ENCODE data around the gene DIS3L2. TPM values are rescaled to one million over a fixed set of nuclear protein-coding genes. Genes with fewer than 3 reads are reported as not detected.

DIS3L2 gene
- total and polyA plus RNA-seq, 2 experiments from 2014 or later, result 9.3 to 15.6 TPM

DNA sequence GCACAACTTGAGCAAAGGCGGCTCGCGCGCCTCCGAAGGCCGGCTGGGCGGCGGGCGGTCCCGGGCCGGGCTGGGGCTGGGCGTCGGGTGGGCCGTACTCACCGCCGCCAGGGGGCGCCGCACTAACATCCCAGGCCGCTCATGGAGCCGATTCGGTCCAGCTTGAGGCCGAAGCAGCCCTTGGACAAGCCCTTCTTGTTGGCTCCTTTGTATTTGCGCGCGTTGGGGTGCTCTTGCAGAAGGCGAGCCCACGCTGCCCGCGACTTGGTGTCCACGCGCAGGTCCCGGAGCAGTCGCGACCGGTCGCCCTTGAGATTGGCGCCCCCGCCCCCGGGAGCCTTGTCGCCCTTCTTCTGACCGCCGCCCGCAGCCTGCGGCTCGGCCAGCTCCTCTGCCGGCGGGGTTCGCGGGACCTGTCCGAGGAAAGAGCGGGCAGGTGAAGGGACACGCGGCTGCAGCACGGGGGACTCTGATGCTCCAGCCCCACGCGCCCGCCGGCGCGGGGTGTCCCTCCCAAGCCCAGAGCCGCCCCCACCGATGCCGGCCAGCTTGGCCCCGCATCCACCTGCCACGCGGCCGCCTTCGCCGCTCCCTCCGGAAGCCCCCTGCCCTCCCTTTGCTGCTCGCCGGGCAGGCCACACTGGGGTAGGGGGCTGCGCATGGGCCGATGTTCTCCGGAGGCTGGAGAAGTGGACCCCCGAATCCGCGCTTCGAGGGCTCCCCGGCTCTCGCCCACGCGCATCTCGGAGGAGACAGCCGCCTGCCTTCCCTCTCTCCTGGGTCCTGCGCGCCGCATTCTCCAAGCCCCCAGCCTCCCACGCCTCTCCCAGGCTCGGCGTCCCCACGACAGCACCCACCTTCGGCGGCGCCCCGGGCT, 36.0 kb upstream of the DIS3L2 start:
- H3K27me3 ChIP-seq (replicated peaks; ENCODE audit: insufficient read depth), result peaks cover 34% of the 10 kb centered on the region
- no peak overlapping the region for H3K9ac ChIP-seq
- H3K36me3 ChIP-seq (ENCODE audit: low read depth), result no peaks in the 10 kb centered on the region
- WGBS, 2 experiments (ENCODE audit: low coverage in 1 of 2, low lambda C conversion rate in 2 of 2, missing lambda C conversion rate in 2 of 2), result 1% methylated on average over 86 to 88 of the region's 96 CpGs
- no peak for TF ChIP-seq EZH2 (IDR thresholded peaks at IDR 0.05; ENCODE audit: insufficient read depth, poor library complexity, severe bottlenecking)
- no peak for TF ChIP-seq EZH2phosphoT487 (IDR thresholded peaks at IDR 0.05; ENCODE audit: insufficient read depth, low read depth)
- no peaks in the 10 kb centered on the region for H3K4me1 ChIP-seq (ENCODE audit: insufficient read depth)
- H3K4me3 ChIP-seq, result peak overlapping the region; percentile 60
- H3K9me3 ChIP-seq (ENCODE audit: low read depth), result no peaks in the 10 kb centered on the region
- no peaks in the 10 kb centered on the region for H3K9me2 ChIP-seq (ENCODE audit: insufficient read depth)
- H3K27ac ChIP-seq, result no peak overlapping the region
- in situ Hi-C loops (cut with MboI), result loop anchor here (10.0 kb wide), 1 partner anchor 209 kb away; no protein-coding TSS in a partner anchor
- peak; percentile 92 for DNase-seq
- H2AFZ ChIP-seq, result peak overlapping the region; percentile 64
- H3F3A ChIP-seq (ENCODE audit: insufficient read depth), result no peaks in the 10 kb centered on the region
- H3K4me2 ChIP-seq (ENCODE audit: unreplicated experiment), result peak overlapping the region; percentile 55
- H3K79me2 ChIP-seq (ENCODE audit: insufficient read depth), result no peaks in the 10 kb centered on the region
- H4K20me1 ChIP-seq (ENCODE audit: insufficient read depth), result no peaks in the 10 kb centered on the region

DNA sequence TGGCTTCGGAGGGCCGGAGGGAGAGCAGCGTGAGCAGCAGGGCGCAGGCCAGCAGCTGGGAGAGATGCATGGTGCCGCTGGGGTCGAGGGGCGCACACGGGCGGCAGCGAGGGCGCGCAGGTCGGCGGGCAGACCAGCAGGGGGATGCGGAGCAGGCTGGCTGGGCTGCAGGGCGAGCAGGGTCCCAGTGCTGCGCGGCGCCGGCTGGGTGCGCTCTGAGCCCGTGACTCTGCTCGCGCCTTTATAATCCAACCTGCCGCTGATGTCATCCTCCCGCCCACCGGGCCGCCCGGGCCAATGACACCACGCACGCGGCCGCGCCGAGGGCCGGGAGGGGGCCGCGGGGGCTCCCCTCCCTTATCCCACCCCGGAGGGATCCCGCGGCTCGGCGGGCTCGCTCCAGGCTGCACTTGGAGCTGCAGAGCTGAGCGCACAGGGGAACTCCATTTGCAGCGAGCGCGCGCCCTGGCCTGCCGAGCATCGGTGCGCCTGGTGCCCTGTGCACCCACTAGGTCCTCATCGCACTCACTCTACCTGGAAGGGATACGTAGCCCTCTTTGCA, 35.3 kb upstream of the DIS3L2 start, which contains the start of gene NPPC:
NPPC (minus strand) TSS at position 217 of the 562 bp plus-strand sequence; CDS start at position 70, 147 bp downstream.
- Histone ChIP-seq H3K4me3 (peak within 1 kb of the TSS; percentile 60), H3K79me2 (ENCODE audit: insufficient read depth) (no peaks in the 10 kb centered on the region), H2AFZ (peak within 1 kb of the TSS; percentile 64), H4K20me1 (ENCODE audit: insufficient read depth) (no peaks in the 10 kb centered on the region), H3K4me1 (ENCODE audit: insufficient read depth) (no peaks in the 10 kb centered on the region), H3K4me2 (ENCODE audit: unreplicated experiment) (peak within 1 kb of the TSS; percentile 55), H3K9me3 (ENCODE audit: low read depth) (no peaks in the 10 kb centered on the region), H3K9me2 (ENCODE audit: insufficient read depth) (no peaks in the 10 kb centered on the region), H3K27me3 (replicated peaks; ENCODE audit: insufficient read depth) (peaks cover 34% of the 10 kb centered on the region), H3F3A (ENCODE audit: insufficient read depth) (no peaks in the 10 kb centered on the region), H3K27ac (no peak within 1 kb of the TSS), H3K36me3 (ENCODE audit: low read depth) (no peaks in the 10 kb centered on the region), H3K9ac (no peak within 1 kb of the TSS)
- TF ChIP-seq EZH2phosphoT487 (IDR thresholded peaks at IDR 0.05; ENCODE audit: insufficient read depth, low read depth), result no peak
- no peak for TF ChIP-seq EZH2 (IDR thresholded peaks at IDR 0.05; ENCODE audit: insufficient read depth, poor library complexity, severe bottlenecking)
- WGBS, 2 experiments (ENCODE audit: low coverage in 1 of 2, low lambda C conversion rate in 2 of 2, missing lambda C conversion rate in 2 of 2), result 0 to 1% methylated on average over 33 to 46 of the region's 54 CpGs
- in situ Hi-C loops (cut with MboI), result loop anchor here (10.0 kb wide), 1 partner anchor 209 kb away; no protein-coding TSS in a partner anchor
- peak; percentile 63 for DNase-seq

DNA sequence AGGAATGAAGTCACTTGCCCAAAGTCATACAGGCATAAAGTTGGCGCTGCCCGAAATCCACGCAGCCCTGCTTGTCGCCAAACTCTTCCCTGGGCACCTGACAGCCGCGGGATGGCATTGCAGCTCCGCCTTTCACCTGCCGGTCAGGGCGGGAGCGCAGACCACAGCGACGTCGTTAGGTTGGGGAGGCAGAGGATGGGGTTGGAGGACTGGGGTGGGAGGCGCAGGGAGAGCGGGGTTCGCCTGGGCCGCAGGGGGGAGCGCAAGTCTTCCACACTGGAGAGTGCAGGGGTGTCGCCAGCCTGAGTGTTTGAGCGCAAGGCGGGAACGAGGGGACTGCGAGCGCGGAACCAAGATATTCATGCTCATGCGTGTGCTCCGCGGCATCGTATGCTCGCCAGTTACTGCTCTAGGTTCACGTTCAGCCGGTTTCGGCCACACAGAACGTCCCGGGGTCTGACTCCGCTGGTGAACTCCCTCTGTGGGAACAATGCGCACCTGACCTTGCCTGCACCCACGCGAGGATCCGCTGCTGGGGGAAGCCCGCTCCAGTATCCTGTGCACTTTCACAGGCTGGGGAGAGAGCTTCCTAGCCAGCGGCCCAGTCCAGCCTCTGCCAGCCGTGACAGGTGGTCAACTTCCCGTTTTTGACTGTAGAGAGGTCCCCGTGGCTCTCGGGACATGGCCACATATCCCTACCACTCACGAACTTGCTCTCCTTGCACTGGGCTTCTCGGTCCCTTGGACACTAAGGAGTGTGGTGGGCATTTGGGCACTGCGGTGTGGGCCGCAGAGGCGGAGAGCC, 34.5 kb upstream of the DIS3L2 start:
- H3K9me2 ChIP-seq (ENCODE audit: insufficient read depth), result no peaks in the 10 kb centered on the region
- H3K9me3 ChIP-seq (ENCODE audit: low read depth), result no peaks in the 10 kb centered on the region
- peak overlapping the region; percentile 60 for H3K4me3 ChIP-seq
- no peaks in the 10 kb centered on the region for H3K36me3 ChIP-seq (ENCODE audit: low read depth)
- no peaks in the 10 kb centered on the region for H3K4me1 ChIP-seq (ENCODE audit: insufficient read depth)
- H4K20me1 ChIP-seq (ENCODE audit: insufficient read depth), result no peaks in the 10 kb centered on the region
- peak overlapping the region; percentile 43; the same call in 1 of the 2 replicates for H2AFZ ChIP-seq
- no peaks in the 10 kb centered on the region for H3F3A ChIP-seq (ENCODE audit: insufficient read depth)
- H3K27ac ChIP-seq, result no peak overlapping the region
- 14 to 15% methylated on average over 46 to 51 of the region's 51 CpGs for WGBS, 2 experiments (ENCODE audit: low coverage in 1 of 2, low lambda C conversion rate in 2 of 2, missing lambda C conversion rate in 2 of 2)
- in situ Hi-C loops (cut with MboI), result loop anchor here (10.0 kb wide), 1 partner anchor 208 kb away; no protein-coding TSS in a partner anchor
- peaks cover 34% of the 10 kb centered on the region for H3K27me3 ChIP-seq (replicated peaks; ENCODE audit: insufficient read depth)
- no peaks in the 10 kb centered on the region for H3K79me2 ChIP-seq (ENCODE audit: insufficient read depth)
- peak overlapping the region; percentile 55 for H3K4me2 ChIP-seq (ENCODE audit: unreplicated experiment)
- no peak overlapping the region for H3K9ac ChIP-seq
- TF ChIP-seq EZH2 (IDR thresholded peaks at IDR 0.05; ENCODE audit: insufficient read depth, poor library complexity, severe bottlenecking) (no peak), EZH2phosphoT487 (IDR thresholded peaks at IDR 0.05; ENCODE audit: insufficient read depth, low read depth) (no peak)
- DNase-seq, result peak; percentile 31

DNA sequence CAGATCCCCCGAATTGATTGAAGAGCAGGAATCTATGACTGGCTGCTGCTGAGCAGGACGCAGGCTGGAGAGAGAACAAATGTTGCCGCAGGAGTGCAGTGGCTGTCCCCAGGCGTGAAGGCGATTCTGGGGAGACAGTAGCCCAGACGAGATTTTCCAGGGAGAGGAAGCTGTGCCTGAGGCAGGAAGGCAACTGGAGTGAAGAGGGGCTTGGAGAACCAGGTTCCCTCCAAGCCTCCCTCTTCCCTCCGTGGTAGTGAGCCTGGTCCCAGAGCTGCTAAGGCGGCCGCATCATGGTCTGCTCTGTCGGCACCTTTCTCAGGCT, 34.0 kb upstream of the DIS3L2 start:
- Histone ChIP-seq H3K4me3 (no peak overlapping the region), H3K9me2 (ENCODE audit: insufficient read depth) (no peaks in the 10 kb centered on the region), H3K4me2 (ENCODE audit: unreplicated experiment) (no peak overlapping the region), H3K9me3 (ENCODE audit: low read depth) (no peaks in the 10 kb centered on the region), H4K20me1 (ENCODE audit: insufficient read depth) (no peaks in the 10 kb centered on the region), H3K36me3 (ENCODE audit: low read depth) (no peaks in the 10 kb centered on the region), H3K27me3 (replicated peaks; ENCODE audit: insufficient read depth) (peaks cover 34% of the 10 kb centered on the region), H2AFZ (no peak overlapping the region), H3K9ac (no peak overlapping the region), H3F3A (ENCODE audit: insufficient read depth) (no peaks in the 10 kb centered on the region), H3K27ac (no peak overlapping the region), H3K4me1 (ENCODE audit: insufficient read depth) (no peaks in the 10 kb centered on the region), H3K79me2 (ENCODE audit: insufficient read depth) (no peaks in the 10 kb centered on the region)
- 74 to 78% methylated on average over 10 of the region's 10 CpGs for WGBS, 2 experiments (ENCODE audit: low coverage in 1 of 2, low lambda C conversion rate in 2 of 2, missing lambda C conversion rate in 2 of 2)
- TF ChIP-seq EZH2 (IDR thresholded peaks at IDR 0.05; ENCODE audit: insufficient read depth, poor library complexity, severe bottlenecking) (no peak), EZH2phosphoT487 (IDR thresholded peaks at IDR 0.05; ENCODE audit: insufficient read depth, low read depth) (no peak)
- no peak for DNase-seq
- in situ Hi-C loops (cut with MboI), result loop anchor here (10.0 kb wide), 1 partner anchor 207 kb away; no protein-coding TSS in a partner anchor
